ENCODE measurements around the gene STK35.

GRCh38 chr20:2163312-2163711 is 61.7 kb downstream of the STK35 start:
- no peak for TF ChIP-seq TEAD4 (IDR thresholded peaks at IDR 0.05)
- TF ChIP-seq CREB1 (IDR thresholded peaks at IDR 0.05; ENCODE audit: low read depth), result no peak

Measured in Ishikawa (cell line).